Heart right ventricle (tissue), 16 donors: ENCODE results near the gene STXBP5. TPM values are rescaled to one million over a fixed set of nuclear protein-coding genes. Genes with fewer than 3 reads are reported as not detected.

Source experiments
- ATAC-seq, 8 donors: fragments of 200-7000 bp; cut with Tn5 transposase; one replicate each; pipeline ENCODE4 v1.9.1; 2020; ENCODE audit warnings: mild to moderate bottlenecking in 8 of 8, moderate library complexity in 8 of 8, moderate number of reproducible peaks in 1 of 8
- DNase-seq, 2 donors: peaks; one replicate each; pipeline ENCODE4 v3.0.0-alpha.2; 2020
- H3K27ac ChIP-seq, 10 donors: fragments of 200-600 bp; sonication (generic) in 2 of 10; one replicate each; pipeline versions ENCODE4 v1.5.0 to v1.8.0; 2020 to 2022; ENCODE audit warnings: mild to moderate bottlenecking in 3 of 10
- H3K27me3 ChIP-seq, 7 donors: fragments of 200-600 bp; one replicate each; pipeline ENCODE4 v1.8.0; 2021 to 2022; ENCODE audit warnings: mild to moderate bottlenecking in 2 of 7
- H3K36me3 ChIP-seq, 9 donors: fragments of 200-600 bp; sonication (generic) in 1 of 9; one replicate each; pipeline versions ENCODE4 v1.5.0 to v1.8.0; 2020 to 2022; ENCODE audit warnings: mild to moderate bottlenecking in 2 of 9
- H3K4me1 ChIP-seq, 9 donors: fragments of 200-600 bp; sonication (generic) in 1 of 9; one replicate each; pipeline versions ENCODE4 v1.5.0 to v1.8.0; 2020 to 2022; ENCODE audit warnings: mild to moderate bottlenecking in 4 of 9
- H3K4me3 ChIP-seq, 10 donors: fragments of 200-600 bp; sonication (generic) in 2 of 10; one replicate each; pipeline versions ENCODE4 v1.5.0 to v1.8.0; 2020 to 2022; ENCODE audit warnings: mild to moderate bottlenecking in 7 of 10, moderate library complexity in 2 of 10
- H3K9me3 ChIP-seq, 11 donors: fragments of 200-600 bp in 10 of 11; sonication (generic) in 2 of 11; one replicate each; pipeline versions ENCODE4 v1.5.0 to v1.8.0; 2013 to 2022; ENCODE audit warnings: mild to moderate bottlenecking in 2 of 11, control low read depth in 1 of 11, moderate library complexity in 1 of 11
- CTCF ChIP-seq, 9 donors: fragments of 200-600 bp; sonication (generic) in 2 of 9; IDR thresholded peaks; one replicate each; pipeline versions ENCODE4 v1.5.0 to v1.8.0; 2021 to 2022; ENCODE audit warnings: antibody characterized with exemption in 9 of 9, mild to moderate bottlenecking in 5 of 9, moderate library complexity in 1 of 9
- WGBS, 2 donors: extraction: QIAGEN DNeasy Blood & Tissue Kit; methylation state at CpG; one replicate each; pipeline ENCODE4 v1.1.7; 2013; ENCODE audit warnings: inconsistent platforms in 1 of 2; 5-methylcytosine and 5-hydroxymethylcytosine counted together
- intact Hi-C, 10 donors: fragments of 100-400 bp; cut with DNase I; formaldehyde crosslinking; loops; one replicate each; pipeline versions ENCODE4 v1.11.1 to v1.14.2; 2022
- polyA plus RNA-seq, 2 donors: library from polyadenylated mRNA; stranded (reverse); fragments of 200-250 nt; gene quantifications; one replicate each; pipeline ENCODE4 v1.2.3, GENCODE V29; 2013
- total RNA-seq, 10 donors: library from RNA; stranded (reverse); fragmentation: NEBNext Ultra II Directional in 3 of 10; extraction: Animal tissue kit (Norgen Biotek cat#: 25700) in 3 of 10; gene quantifications; one replicate each; pipeline versions ENCODE4 v1.2.1 to v1.2.4, GENCODE V29; 2021 to 2023
- donor health status: Arrhythmogenic right ventricular cardiomyopathy.
- donor health status: ischemic (EF 13 %, LVEDD 7.1; RV severe dilation, severe dysfunction).
- donor health status: healthy with polysubstance abuse.
- donor health status: DM: no; HTN: yes; CAD: no.
- donor health status: DM: no; HTN: no; CAD: no.
- donor health status: ischemic (EF 25% LVEDD 6.9; RV normal size, moderate dysfunction).
- donor health status: ischemic (EF 25% LVEDD 5.7; RV mildly dilated, moderate dysfunction).
- donor health status: healthy.
- donor health status: DM: yes; HTN: yes; CAD: no.
- donor health status: Ischemic cardiomyopathy.
- donor health status: ischemic (EF 35%, LVEDD 5.7; RV mildly dilated, moderate dysfunction).
- donor health status: nonischemic (EF 11% LVEDD 7.7; RV severe dilation, severe dysfunction).
- donor health status: DM: yes; HTN: yes; CAD: no.
- donor health status: PGD.
- donor health status: ischemic (EF 29% LVEDD 5.4; RV normal size, mild dysfunction).
- donor health status: nonischemic (EF 23%, LVEDD 6.1; RV moderate dilation, normal function).

Gene STXBP5
- total and polyA plus RNA-seq, 12 donors = 2.8 to 23.2 (median 13.4) TPM

- Histone ChIP-seq H3K27ac (no peak overlapping the region), H3K4me1 (peaks cover 0 to 15% (median 4%) of the 10 kb centered on the region in 9 donors), H3K9me3 (no peaks in the 10 kb centered on the region), H3K27me3 (no peaks in the 10 kb centered on the region), H3K36me3 (peaks cover 0 to 17% (median 0%) of the 10 kb centered on the region in 9 donors), H3K4me3 (no peak overlapping the region)
- DNase-seq (no peak), ATAC-seq (no peak)
- TF ChIP-seq CTCF (IDR thresholded peaks at IDR 0.05) = no peak
- 95 to 96% methylated on average over 2 of the region's 2 CpGs for WGBS, 2 donors
- intact Hi-C loops = loop anchor here in 1 of 10 donors (10.0 kb wide), 1 partner anchor 371 kb away; no protein-coding TSS in a partner anchor
These were observed 22.0 kb downstream of the STXBP5 start for GRCh38 chr6:147226163-147226724.

GRCh38 chr6:147226877-147227276 lies 22.7 kb downstream of the STXBP5 start:
- WGBS, 2 donors = 98 to 99% methylated on average over 1 of the region's 1 CpG

GRCh38 chr6:147227770-147228320 lies 23.6 kb downstream of the STXBP5 start:
- intact Hi-C loops = loop anchor here in 1 of 10 donors (10.0 kb wide), 1 partner anchor 373 kb away; no protein-coding TSS in a partner anchor
- 66 to 76% methylated on average over 1 of the region's 1 CpG for WGBS, 2 donors
- Histone ChIP-seq H3K4me3 (no peak overlapping the region), H3K9me3 (no peaks in the 10 kb centered on the region), H3K4me1 (peaks cover 0 to 6% (median 0%) of the 10 kb centered on the region in 9 donors), H3K27me3 (no peaks in the 10 kb centered on the region), H3K36me3 (peaks cover 0 to 14% (median 0%) of the 10 kb centered on the region in 9 donors), H3K27ac (no peak overlapping the region)
- no peak for DNase-seq
- no peak for TF ChIP-seq CTCF (IDR thresholded peaks at IDR 0.05)
- ATAC-seq = no peak

More at GRCh38 chr6:147226877-147227276, 22.7 kb downstream of the STXBP5 start:
- no peak overlapping the region for H3K27ac ChIP-seq
- ATAC-seq (no peak), DNase-seq (no peak)
- peaks cover 0 to 17% (median 0%) of the 10 kb centered on the region in 9 donors for H3K36me3 ChIP-seq
- intact Hi-C loops = loop anchor here in 1 of 10 donors (10.0 kb wide), 1 partner anchor 372 kb away; no protein-coding TSS in a partner anchor
- H3K9me3 ChIP-seq = no peaks in the 10 kb centered on the region
- no peak overlapping the region for H3K4me3 ChIP-seq
- H3K4me1 ChIP-seq = peaks cover 0 to 14% (median 4%) of the 10 kb centered on the region in 9 donors
- no peak for TF ChIP-seq CTCF (IDR thresholded peaks at IDR 0.05)
- no peaks in the 10 kb centered on the region for H3K27me3 ChIP-seq

GRCh38 chr6:147231589-147231988 lies 27.4 kb downstream of the STXBP5 start:
- Histone ChIP-seq H3K36me3 (peaks cover 0 to 7% (median 0%) of the 10 kb centered on the region in 9 donors), H3K27ac (no peak overlapping the region), H3K9me3 (no peaks in the 10 kb centered on the region), H3K27me3 (no peaks in the 10 kb centered on the region), H3K4me1 (peaks cover 0 to 6% (median 0%) of the 10 kb centered on the region in 9 donors), H3K4me3 (no peak overlapping the region)
- ATAC-seq (no peak), DNase-seq (no peak)
- no peak for TF ChIP-seq CTCF (IDR thresholded peaks at IDR 0.05)
- intact Hi-C loops = no loop called here
- 72 to 88% methylated on average over 1 of the region's 1 CpG for WGBS, 2 donors
